HG03354 (cell line): Measurements from ENCODE around the gene PCDH9.

Experiments used
- ATAC-seq: cut with Tn5 transposase; IDR thresholded peaks from one replicate; pipeline ENCODE4 v1.9.1; 2021; ENCODE audit warnings: mild to moderate bottlenecking; ENCODE audit not compliant: unreplicated experiment, poor library complexity, severe bottlenecking

Gene PCDH9

DNA sequence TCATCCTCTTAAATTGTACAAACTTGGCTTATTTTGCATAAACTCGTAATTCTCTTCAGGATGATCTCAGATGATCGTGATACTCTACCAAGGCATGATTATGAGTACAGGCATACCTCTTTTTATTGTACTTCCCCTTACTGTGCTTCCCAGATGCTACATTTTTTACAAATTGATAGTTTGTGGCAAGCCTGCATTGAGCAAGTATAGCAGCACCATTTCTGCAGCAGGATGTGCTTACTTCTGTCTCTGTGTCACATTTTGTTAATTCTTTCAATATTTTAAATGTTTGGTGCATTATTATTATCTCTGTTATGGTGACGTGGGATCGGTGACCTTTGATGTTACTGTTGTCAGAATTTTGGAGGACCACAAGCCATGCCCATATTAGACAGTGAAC, 752.3 kb downstream of the PCDH9 start:
- no peak for ATAC-seq

GRCh38 chr13:66475061-66475460, 755.1 kb downstream of the PCDH9 start:
- no peak for ATAC-seq

DNA sequence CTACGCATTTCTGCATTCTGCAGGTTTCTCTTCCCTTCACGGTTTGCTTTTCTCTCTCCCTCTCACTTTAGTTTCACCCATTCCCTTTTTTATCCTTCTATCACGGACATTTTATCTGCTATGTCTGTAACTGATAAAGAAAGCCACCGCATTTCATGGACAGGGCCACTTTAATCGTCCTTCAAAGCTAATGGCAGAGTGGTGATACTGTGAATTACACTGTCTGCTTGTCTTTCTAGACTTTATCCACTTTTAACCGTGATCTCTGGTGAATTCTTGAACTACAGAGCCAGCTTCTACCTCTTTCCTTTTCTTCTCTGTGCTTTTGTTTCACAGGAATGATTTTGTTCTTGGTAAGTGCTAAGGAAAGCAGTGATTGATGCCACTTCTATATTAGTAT, 760.4 kb downstream of the PCDH9 start:
- no peak for ATAC-seq

- no peak for ATAC-seq
Measured at GRCh38 chr13:66468656-66469055, 761.5 kb downstream of the PCDH9 start.

- no peak for ATAC-seq
Measured at GRCh38 chr13:66462187-66462586, 767.9 kb downstream of the PCDH9 start.

DNA sequence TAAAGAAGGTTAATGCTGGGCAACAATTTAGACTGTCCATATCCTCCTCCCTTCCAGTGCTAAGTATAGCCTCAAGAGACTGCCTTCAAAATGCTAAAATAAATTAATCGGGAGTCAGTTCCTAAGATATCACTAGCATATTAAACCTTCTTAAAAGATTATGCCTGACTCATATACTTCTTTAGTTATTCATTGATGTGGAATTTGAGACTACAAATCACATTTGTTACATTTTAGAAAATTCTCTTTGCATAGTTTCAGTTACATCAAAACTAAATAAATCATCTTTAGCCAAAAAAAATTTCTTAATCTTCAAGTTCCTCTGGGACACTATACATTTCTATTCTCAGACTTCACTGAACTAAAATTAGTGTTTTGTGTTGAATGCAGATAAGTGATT, 769.1 kb downstream of the PCDH9 start:
- ATAC-seq, result no peak

GRCh38 chr13:66459634-66460033, 770.5 kb downstream of the PCDH9 start:
- no peak for ATAC-seq

DNA sequence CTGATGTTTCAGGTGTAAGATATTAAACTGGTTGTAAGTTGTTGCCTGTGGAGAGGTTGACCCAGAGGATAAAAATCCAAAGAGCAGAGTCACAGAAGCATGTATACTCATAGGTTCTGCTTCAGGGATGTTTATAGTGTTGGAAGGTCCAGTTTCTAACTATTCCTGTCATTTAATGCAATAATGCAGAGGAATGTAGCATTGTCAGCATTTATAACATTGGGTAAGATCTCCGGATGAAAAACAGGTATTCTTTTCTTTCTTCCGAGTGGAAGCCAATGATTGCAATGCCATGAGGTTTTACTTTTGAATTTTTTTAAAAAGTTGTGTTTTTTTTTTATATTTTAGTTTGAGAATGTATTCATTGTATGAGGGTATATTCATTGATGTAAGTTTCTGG, 771.0 kb downstream of the PCDH9 start:
- ATAC-seq, result no peak

GRCh38 chr13:66446413-66446812, 783.7 kb downstream of the PCDH9 start:
- no peak for ATAC-seq

GRCh38 chr13:66443926-66444325, 786.2 kb downstream of the PCDH9 start:
- ATAC-seq, result no peak

DNA sequence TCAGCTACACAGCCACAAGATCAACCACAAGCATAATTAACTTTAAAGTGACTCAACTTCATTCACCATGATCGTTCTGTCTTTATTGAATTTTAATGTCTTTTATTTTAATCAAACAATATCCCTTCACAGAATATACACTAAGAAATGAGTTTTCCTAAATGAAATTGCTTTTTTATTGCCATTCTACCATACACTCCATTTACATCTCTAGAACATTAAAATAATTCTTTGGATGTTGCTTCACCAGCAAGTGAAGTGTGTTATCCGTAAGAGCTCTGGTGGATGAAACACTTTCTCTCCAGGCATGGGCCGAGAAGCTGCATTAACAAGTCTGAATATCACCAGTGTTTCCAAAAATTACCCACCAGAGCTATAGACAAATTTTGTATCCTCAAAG, 789.2 kb downstream of the PCDH9 start:
- ATAC-seq, result no peak

DNA sequence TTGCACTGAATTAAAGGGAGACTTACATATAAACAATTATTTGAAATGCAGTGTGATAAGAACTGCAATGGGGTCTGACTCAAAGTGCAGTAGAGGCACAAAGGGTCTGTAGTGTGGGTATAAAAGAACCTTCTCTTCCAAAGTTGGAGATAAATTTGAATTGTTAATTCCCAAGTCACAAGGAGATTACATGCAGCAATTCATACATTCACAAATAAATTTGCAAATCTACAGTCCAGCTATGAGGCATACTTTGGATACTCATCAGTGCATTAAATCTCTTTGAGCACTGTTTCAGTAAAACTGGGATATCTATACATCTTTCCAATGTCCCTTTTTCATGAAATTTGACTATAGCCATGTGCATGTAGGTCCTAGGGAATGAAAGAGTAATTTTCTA, 799.4 kb downstream of the PCDH9 start:
- ATAC-seq, result no peak

GRCh38 chr13:66430269-66430668, 799.9 kb downstream of the PCDH9 start:
- ATAC-seq, result no peak

- no peak for ATAC-seq
Measured at GRCh38 chr13:66429156-66429555, 801.0 kb downstream of the PCDH9 start.

DNA sequence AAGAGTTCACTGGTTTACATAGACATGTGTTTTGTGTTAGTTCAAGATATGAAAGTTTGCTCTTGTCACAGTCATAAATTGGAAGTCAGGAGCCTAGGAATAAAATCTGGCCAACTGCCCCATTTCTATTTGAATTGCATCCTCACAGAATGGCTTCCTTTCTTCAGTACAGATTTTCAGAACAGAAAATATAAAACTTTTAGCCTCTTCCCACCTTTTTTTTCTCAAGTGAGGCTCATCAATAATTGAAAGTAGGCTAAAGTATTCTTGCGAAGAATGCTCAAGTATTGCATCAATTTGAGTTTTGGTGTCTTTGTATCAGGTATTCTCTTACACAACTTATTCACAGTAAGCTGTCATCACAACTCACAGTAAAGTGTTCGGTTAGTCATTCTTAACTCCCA, 802.7 kb downstream of the PCDH9 start:
- ATAC-seq, result no peak

DNA sequence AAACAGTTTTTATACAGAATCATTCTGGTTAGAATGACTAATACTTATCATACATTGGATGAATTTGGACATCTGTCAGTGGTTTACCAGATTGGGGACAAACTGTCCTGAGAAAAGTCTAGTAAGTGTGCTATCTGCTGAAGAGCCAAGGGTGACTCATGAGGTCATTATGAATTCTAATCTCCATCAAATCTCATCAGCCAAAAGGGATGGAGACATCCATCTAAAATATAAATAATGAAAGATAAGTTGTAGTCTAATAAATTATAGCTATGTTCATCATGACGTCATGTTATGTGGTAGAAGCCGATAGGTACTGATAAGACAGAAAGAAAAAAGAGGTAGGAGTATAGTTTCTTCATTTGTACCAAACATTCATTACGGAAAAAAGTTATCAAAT, 804.4 kb downstream of the PCDH9 start:
- ATAC-seq, result no peak

DNA sequence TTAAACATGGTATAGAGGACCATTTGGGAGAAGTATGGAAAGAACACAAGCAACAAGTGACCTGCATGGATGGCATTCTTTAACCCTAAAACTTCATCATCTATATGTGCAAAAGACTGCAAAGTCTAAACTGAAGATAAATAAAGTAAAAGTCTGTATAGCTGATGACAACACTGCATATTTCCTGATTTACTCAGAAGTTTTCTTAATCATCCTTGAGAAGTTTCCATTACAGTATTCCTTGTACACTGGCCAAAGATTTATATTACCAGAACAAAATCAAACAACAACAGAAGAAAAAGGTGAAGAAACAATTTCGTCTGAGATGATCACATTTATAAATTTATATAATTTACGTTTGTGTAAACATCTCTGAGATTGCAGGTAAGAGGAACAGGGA, 805.7 kb downstream of the PCDH9 start:
- no peak for ATAC-seq

GRCh38 chr13:66415444-66415843, 814.7 kb downstream of the PCDH9 start:
- no peak for ATAC-seq

DNA sequence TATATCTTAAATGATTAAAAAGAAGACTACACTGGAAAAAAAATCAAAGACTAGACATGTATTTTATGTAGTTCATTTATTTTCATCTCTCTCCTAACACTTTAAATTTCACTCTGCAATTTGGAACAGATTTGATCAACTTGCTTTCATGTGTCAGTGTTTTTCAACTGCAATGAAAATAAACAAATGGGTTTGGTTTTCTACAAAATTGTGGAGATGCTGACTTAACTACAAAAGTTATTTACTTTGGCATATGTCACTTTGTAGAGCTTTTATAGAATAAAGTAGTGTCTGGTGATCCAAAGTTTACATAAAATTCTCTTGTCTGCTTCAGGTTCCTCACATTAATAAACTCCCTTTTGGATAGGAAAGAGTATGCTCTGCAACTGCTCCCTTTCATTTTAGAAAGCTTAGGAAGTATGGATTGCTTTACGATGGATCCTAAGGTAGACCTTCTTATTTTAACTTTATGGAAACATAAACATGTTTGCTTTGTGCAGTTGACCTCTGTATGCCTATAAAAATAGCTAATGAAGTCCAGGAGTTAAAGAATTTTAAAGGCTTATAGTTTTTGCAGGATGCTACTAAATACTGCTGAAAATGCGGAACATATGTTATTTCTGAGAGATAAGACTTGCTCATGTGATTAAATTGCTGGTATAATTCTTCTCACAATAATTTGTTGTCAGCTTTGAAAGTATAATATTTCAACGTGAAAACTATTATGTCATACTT, 815.9 kb downstream of the PCDH9 start:
- ATAC-seq, result no peak

DNA sequence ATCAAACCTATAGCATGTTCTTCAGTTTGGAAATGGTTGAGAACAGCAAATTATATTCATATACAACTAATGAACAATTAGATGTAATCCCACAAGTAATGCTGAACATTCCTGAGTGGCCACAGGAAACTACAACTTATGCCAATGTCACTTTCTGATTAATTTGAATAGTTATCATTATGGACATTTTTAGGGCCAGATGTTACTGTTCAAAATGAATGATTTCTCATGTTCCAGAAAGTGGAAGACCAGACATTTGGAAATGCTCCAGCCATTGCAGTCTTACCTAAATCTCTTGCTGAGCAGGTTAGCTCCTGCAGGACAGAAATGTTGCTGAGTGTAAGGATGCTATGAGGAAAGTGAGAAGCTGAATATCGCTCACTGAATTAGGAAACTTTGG, 819.8 kb downstream of the PCDH9 start:
- ATAC-seq, result no peak

GRCh38 chr13:66409542-66409941, 820.6 kb downstream of the PCDH9 start:
- ATAC-seq, result no peak

GRCh38 chr13:66407128-66407527, 823.0 kb downstream of the PCDH9 start:
- ATAC-seq, result no peak
